Transverse colon (tissue), 4 donors: Measurements from ENCODE around the gene TENM4. TPM values are rescaled to one million over a fixed set of nuclear protein-coding genes. Genes with fewer than 3 reads are reported as not detected.

Experiments used
- DNase-seq: peaks from one replicate; pipeline ENCODE4 v3.0.0-alpha.2; 2019
- H3K27ac ChIP-seq, 4 donors: fragments of 200-600 bp; sonication (generic); 2 replicates each; pipeline ENCODE4 v1.5.1; 2016 to 2018; ENCODE audit warnings: inconsistent platforms in 4 of 4
- H3K27me3 ChIP-seq: fragments of 200-600 bp; sonication (generic); 2 replicates; pipeline ENCODE4 v1.5.1; 2017; ENCODE audit warnings: inconsistent platforms
- H3K36me3 ChIP-seq, 4 donors: fragments of 200-600 bp; sonication (generic); 2 replicates each; pipeline ENCODE4 v1.5.1; 2017 to 2019; ENCODE audit warnings: inconsistent platforms in 4 of 4
- H3K4me1 ChIP-seq, 4 donors: fragments of 200-600 bp; sonication (generic); 2 replicates each; pipeline ENCODE4 v1.5.1; 2017 to 2020; ENCODE audit warnings: inconsistent platforms in 4 of 4
- H3K4me3 ChIP-seq, 4 donors: fragments of 200-600 bp; sonication (generic); 1 replicate in 1 of 4; 2 replicates in 3 of 4; pipeline versions ENCODE4 v1.5.1 to v1.6.1; 2017 to 2019; ENCODE audit warnings: inconsistent platforms in 4 of 4
- H3K9me3 ChIP-seq, 2 donors: fragments of 200-600 bp; sonication (generic); 2 replicates each; pipeline ENCODE4 v1.5.1; 2017 to 2019; ENCODE audit warnings: inconsistent platforms in 2 of 2
- EP300 ChIP-seq: sonication (generic); formaldehyde crosslinking; IDR thresholded peaks from one replicate; pipeline ENCODE4 v1.6.1; 2017; ENCODE audit warnings: antibody characterized with exemption, low read depth
- POLR2A ChIP-seq: fragments of 450-650 bp; IDR thresholded peaks from one replicate; pipeline ENCODE4 v1.6.1; 2016; ENCODE audit warnings: antibody characterized with exemption, mild to moderate bottlenecking, moderate library complexity
- POLR2AphosphoS5 ChIP-seq, 3 donors: sonication (generic); formaldehyde crosslinking; IDR thresholded peaks; one replicate each; pipeline ENCODE4 v1.6.1; 2016; ENCODE audit warnings: antibody characterized with exemption in 3 of 3
- WGBS, 2 donors: methylation state at CpG; one replicate each; pipeline ENCODE4 v1.1.5; 2018; ENCODE audit warnings: low coverage in 1 of 2; 5-methylcytosine and 5-hydroxymethylcytosine counted together
- in situ Hi-C, 4 donors: fragments of 200-750 bp; cut with MboI; loops; one replicate each; pipeline versions ENCODE4 v1.15.0 to v1.15.1; 2017; ENCODE audit warnings: low sequenced_read_pairs in 3 of 4, low pct_ligation_motif_present in 1 of 4, low pct_unique_long_range_greater_than_20kb in 1 of 4
- intact Hi-C: fragments of 100-400 bp; cut with DNase I; formaldehyde crosslinking; loops from one replicate; pipeline ENCODE4 v1.15.1; 2023; ENCODE audit warnings: low total_unique reads
- total RNA-seq, 4 donors: library from RNA; depleted of rRNA; stranded (reverse); fragments of >200 nt; gene quantifications; one replicate each; pipeline ENCODE4 v1.1.0, GENCODE V29; 2016
- TF ChIP-seq, protein P1 (sequence below), 5 experiments: fragments of 200-600 bp in 3 of 5; fragments of 450-650 bp in 2 of 5; sonication (generic) in 3 of 5; IDR thresholded peaks; 1 replicate in 2 of 5; 2 replicates in 3 of 5; pipeline ENCODE4 v1.5.1; 2016 to 2017; ENCODE audit warnings: antibody characterized with exemption in 5 of 5, inconsistent platforms in 3 of 5, mild to moderate bottlenecking in 2 of 5, moderate library complexity in 1 of 5

The TENM4 gene
- total RNA-seq, 4 donors from 2014 or later: 0.14 to 0.79 (median 0.39) TPM

GRCh38 chr11:79427611-79428327 lies 13.1 kb downstream of the TENM4 start:
- TF ChIP-seq EP300: no peak
- TF ChIP-seq, protein P1, sequence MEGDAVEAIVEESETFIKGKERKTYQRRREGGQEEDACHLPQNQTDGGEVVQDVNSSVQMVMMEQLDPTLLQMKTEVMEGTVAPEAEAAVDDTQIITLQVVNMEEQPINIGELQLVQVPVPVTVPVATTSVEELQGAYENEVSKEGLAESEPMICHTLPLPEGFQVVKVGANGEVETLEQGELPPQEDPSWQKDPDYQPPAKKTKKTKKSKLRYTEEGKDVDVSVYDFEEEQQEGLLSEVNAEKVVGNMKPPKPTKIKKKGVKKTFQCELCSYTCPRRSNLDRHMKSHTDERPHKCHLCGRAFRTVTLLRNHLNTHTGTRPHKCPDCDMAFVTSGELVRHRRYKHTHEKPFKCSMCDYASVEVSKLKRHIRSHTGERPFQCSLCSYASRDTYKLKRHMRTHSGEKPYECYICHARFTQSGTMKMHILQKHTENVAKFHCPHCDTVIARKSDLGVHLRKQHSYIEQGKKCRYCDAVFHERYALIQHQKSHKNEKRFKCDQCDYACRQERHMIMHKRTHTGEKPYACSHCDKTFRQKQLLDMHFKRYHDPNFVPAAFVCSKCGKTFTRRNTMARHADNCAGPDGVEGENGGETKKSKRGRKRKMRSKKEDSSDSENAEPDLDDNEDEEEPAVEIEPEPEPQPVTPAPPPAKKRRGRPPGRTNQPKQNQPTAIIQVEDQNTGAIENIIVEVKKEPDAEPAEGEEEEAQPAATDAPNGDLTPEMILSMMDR (IDR thresholded peaks at IDR 0.05): no peak
- no peak for TF ChIP-seq POLR2A
- no peak for TF ChIP-seq POLR2AphosphoS5 (IDR thresholded peaks at IDR 0.05)
- Histone ChIP-seq H3K9me3 (no peaks in the 10 kb centered on the region), H3K27me3 (peaks cover 20% of the 10 kb centered on the region), H3K4me1 (no peaks in the 10 kb centered on the region), H3K4me3 (no peak overlapping the region), H3K27ac (no peak overlapping the region), H3K36me3 (no peaks in the 10 kb centered on the region)
- in situ Hi-C loops (no loop called here), intact Hi-C loops (no loop called here)
- 67 to 82% methylated on average over 4 to 5 of the region's 5 CpGs for WGBS, 2 donors
- DNase-seq: no peak

- TF ChIP-seq POLR2A: no peak
- TF ChIP-seq, protein P1 (IDR thresholded peaks at IDR 0.05): no peak
- TF ChIP-seq EP300: no peak
- TF ChIP-seq POLR2AphosphoS5 (IDR thresholded peaks at IDR 0.05): no peak
- H3K4me1 ChIP-seq: no peaks in the 10 kb centered on the region
- intact Hi-C loops (no loop called here), in situ Hi-C loops (no loop called here)
- peaks cover 15% of the 10 kb centered on the region for H3K27me3 ChIP-seq
- H3K9me3 ChIP-seq: no peaks in the 10 kb centered on the region
- H3K36me3 ChIP-seq: no peaks in the 10 kb centered on the region
- no peak for DNase-seq
- no peak overlapping the region for H3K27ac ChIP-seq
- H3K4me3 ChIP-seq: no peak overlapping the region
- 93 to 95% methylated on average over 4 of the region's 4 CpGs for WGBS, 2 donors
Observed at GRCh38 chr11:79427126-79427525, 13.7 kb downstream of the TENM4 start.

DNA sequence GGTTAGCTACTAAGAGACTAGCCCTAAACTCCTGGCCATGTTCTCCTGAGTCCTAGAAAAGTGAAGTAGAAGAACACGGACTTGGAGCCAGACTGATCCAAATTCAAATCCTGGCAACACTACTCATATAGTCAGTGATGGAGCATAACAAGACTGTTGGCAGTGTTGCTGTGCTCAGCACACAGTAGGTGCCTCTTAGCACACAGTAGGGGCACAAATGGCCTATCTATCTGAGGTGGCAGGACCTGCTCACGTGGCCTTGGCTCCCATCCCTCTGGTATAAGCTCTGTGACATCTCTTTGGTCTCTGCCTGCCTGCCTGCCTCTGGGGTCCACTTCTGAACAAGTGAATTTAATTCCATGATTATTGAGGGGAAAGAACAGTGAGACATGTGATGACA lies 15.4 kb downstream of the TENM4 start:
- H3K4me1 ChIP-seq: no peaks in the 10 kb centered on the region
- no peaks in the 10 kb centered on the region for H3K36me3 ChIP-seq
- WGBS, 2 donors: 59 to 100% methylated on average over 1 to 2 of the region's 2 CpGs
- no peak overlapping the region for H3K4me3 ChIP-seq
- H3K27me3 ChIP-seq: no peaks in the 10 kb centered on the region
- H3K27ac ChIP-seq: no peak overlapping the region
- intact Hi-C loops (no loop called here), in situ Hi-C loops (no loop called here)
- TF ChIP-seq POLR2A (no peak), EP300 (no peak), POLR2AphosphoS5 (IDR thresholded peaks at IDR 0.05) (no peak)
- TF ChIP-seq, protein P1 (IDR thresholded peaks at IDR 0.05): no peak
- no peaks in the 10 kb centered on the region for H3K9me3 ChIP-seq
- no peak for DNase-seq

- H3K27ac ChIP-seq: no peak overlapping the region
- no peaks in the 10 kb centered on the region for H3K9me3 ChIP-seq
- DNase-seq: no peak
- no peak overlapping the region for H3K4me3 ChIP-seq
- no peaks in the 10 kb centered on the region for H3K27me3 ChIP-seq
- intact Hi-C loops: no loop called here
- WGBS, 2 donors: 70 to 76% methylated on average over 2 to 3 of the region's 3 CpGs
- in situ Hi-C loops: no loop called here
- no peaks in the 10 kb centered on the region for H3K4me1 ChIP-seq
- H3K36me3 ChIP-seq: no peaks in the 10 kb centered on the region
- TF ChIP-seq POLR2A (no peak), EP300 (no peak), POLR2AphosphoS5 (IDR thresholded peaks at IDR 0.05) (no peak)
- TF ChIP-seq, protein P1 (IDR thresholded peaks at IDR 0.05): no peak
Observed at GRCh38 chr11:79423736-79424135, 17.1 kb downstream of the TENM4 start.
